ENCODE results near the gene LYRM1.
"Not testable (repeated sequence)": the region's sequence is repeated elsewhere in the genome, so short reads cannot be mapped to it uniquely, and the experiment has no call there.

The LYRM1 gene

DNA sequence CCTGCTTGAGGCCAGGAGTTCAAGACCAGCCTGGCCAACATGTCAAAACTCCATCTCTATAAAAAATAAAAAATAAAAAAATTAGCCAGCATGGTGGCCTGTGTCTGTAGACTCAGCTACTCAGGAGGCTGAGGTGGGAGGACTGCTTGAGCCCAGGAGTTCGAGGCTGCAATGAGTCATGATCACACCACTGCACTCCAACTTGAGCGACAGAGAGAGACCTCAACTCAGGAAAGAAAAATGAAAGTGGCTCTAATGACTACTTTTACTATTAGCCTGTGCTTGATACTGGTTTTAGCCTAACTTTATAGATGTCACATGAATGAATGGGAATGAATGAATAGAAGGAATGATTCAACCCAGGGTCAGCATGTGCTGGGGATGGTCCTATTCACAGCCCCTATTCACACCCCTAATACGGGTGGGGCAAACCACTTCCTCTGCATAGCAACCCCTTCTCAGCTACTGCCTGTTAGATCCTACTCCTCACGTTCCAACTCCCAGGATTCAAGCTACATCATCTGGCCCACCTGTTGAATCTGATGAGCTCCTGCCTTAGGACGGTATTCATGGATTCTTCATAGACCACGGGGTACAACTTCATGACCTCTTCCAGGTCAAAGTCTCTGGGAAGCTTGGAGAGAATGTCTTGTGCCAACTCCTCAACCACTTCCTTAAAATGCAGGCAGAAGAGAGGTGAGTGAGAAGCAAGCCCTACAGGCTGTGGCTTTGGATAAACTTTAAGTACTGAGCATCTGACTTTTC lies 40.5 kb downstream of the LYRM1 start:
- peak; percentile 55 for DNase-seq

DNA sequence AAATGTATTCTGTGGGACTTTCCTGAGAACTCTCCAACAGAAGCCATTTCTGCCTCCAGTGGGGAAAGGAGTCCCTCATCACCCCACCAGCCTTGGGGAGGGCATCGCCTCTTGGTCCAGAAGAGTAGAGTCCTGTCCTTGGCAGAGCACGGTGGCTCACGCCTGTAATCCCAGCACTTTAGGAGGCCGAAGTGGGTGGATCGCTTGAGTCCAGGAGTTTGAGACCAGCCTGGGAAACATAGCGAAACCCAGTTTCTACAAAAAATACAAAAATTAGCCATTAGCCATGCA lies 41.0 kb downstream of the LYRM1 start:
- no peak for DNase-seq

DNA sequence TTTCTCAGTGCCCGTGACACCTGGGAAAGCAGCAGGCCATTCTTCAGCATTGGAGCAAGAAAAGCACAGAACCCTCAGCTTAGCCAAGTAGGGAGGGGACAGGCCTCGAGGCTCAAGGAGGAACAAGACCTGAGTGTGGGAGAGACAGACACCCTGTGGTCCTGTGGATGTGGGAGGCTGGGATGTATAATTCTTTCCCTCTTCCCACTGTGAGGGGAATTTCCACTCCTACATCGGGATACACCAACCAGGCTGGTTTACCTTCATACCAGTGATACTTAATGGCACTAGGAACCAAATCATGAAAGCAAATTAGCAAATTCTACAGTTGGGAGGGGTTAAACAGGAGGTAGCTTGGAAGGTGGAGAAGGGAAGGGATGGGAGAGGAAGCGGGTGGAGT lies 41.7 kb downstream of the LYRM1 start:
- no peak for DNase-seq

DNA sequence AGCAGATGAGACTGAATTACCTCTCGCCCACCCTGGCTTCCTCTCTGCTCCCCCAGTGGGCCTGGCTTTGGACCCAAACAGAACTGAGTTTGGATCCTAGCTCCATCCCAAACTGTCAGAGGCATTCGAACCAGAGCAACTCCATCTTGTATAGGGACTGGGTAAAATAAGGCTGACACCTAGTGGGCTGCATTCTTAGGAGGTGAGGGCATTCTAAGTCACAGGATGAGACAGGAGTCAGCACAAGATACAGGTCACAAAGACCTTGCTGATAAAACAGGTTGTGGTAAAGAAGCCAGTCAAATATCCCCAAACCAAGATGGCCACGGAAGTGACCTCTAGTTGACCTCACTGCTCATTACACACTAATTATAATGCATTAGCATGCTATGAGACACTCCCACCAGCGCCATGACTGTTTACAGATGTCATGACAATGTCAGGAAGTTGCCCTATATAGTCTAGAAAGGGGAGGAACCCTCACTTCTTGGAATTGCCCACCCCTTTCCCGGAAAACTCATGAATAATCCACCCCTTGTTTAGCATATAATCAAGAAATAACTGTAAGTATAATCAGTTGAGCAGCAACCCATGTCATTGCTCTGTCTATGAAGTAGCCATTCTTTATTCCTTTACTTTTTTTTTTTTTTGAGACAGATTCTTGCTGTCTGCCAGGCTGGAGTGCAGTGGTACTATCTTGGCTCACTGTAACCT lies 44.4 kb downstream of the LYRM1 start:
- peak; percentile 58 for DNase-seq

DNA sequence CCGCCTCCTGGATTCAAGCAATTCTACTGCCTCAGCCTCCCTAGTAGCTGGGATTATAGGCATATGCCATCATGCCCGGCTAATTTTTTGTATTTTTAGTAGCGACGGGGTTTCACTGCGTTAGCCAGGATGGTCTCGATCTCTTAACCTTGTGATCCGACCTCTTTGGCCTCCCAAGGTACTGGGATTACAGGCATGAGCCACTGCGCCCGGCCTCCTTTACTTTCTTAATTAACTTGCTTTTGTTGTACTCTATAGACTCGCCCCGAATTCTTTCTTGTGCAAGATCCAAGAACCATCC lies 45.0 kb downstream of the LYRM1 start:
- DNase-seq = not testable (repeated sequence)

DNA sequence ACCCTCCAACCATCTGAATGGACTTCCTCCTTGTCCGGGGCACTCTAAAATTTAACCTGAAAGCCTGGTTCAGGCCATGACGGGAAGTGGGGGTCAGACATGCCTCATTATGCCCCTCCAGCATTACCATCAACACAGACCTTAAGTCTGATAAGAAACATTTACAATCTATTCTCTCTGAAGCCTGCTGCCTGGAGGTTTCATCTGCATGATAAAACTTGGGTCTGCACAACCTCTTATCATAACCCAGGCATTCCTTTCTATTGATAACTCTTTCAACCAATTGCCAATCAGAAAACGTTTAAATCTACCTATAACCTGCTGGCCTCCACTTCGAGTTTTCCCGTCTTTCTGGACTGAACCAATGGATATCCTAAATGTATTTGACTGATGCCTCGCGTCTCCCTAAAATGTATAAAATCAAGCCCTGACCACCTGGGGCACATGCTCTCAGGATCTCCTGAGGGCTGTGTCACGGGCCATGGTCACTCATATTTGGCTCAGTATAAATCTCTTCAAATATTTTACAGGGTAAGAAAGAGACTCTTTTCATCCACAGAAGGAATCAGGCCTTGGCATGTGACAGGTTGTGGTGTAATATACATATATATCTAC lies 45.6 kb downstream of the LYRM1 start:
- DNase-seq = no peak

DNA sequence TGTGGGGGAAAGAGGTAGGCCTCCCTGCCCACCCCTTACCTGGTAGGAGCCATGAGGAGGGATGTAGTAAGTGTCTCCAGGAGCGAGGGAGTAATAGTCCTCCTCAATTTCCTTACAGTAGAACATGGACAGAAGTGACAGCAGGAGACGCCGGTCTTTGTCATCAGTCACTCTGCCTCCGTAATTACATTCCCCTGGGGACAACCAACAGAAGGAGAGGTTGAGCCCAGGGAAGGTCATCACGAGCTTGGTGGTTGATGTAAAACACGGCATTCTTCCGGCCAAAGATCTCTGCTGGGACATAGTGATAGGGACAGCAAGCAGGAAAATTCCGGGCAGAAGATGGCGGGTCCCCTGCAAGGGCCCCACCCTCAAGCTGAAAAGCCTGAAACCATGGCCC lies 47.9 kb downstream of the LYRM1 start:
- DNase-seq = no peak

DNA sequence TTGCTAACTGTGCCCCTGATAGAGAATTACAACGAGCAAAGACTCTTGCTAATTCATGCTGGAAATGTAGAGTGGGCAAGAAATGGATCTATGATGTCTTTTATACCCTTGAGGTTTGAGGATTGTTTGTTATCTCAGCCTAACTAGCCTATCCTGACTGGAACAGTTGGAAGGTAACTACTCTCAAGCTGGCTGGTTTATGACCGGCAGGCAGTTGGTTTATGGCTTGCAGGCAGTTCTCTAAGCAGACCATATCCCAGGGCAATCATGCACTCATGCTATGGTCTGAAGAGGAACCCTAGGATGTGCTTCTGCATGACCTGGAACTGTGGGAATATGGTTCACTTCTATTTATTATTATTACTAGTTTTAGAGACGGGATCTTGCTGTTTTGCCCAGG lies 49.1 kb downstream of the LYRM1 start:
- no peak for DNase-seq

DNA sequence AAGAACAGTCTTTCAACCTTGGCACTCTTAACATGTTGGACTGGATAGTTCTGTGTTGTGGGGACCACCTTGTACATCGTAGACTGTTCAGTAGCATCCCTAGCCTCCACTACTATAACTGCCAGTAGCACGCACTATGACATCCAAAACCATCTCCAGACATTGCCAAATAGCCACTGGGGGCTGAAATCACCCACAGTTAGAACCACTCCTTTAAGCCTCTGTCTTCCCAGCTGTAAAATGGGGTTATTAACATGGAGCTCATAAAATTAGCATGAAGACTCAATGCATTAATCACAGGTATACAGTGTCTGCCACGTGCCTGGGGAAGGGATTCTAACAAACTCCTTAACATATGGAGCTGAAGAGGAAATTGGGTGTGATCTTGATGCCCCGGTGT lies 49.7 kb downstream of the LYRM1 start:
- no peak for DNase-seq

DNA sequence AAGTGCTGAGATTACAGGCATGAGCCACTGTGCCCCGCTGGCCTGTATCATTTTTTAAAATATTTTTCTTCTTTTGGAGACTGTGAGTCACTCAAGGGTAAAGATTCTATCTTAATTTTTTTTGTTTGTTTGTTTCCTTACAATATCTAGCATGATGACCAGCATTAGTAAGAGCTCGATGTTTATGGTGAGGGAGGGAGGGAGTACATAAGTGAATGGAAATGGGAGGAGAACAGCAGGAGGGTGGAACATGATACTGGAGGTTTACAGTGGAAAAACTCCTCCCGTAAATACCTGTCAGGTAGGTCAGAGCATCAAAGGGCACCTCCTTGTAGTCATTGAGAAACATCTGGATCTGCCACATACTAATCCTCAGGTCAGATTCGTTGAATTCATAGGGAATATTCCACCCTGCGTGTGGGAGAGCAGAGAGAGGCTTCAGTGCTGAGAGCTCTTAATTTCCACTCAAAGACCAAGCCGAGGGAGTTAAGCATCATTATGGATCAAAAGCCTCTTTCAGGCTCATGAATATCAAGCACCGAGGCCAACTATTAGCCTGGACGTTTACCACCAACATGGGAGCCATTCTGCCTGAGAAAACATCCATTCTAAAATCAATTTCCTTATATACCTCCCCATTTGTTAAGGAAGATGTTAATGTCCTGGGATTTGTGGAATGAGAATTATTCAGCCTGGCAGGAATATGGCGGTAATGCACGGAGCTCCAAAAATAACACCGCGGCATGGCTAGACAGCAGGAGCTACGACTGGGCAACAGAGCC lies 51.8 kb downstream of the LYRM1 start:
- no peak for DNase-seq

DNA sequence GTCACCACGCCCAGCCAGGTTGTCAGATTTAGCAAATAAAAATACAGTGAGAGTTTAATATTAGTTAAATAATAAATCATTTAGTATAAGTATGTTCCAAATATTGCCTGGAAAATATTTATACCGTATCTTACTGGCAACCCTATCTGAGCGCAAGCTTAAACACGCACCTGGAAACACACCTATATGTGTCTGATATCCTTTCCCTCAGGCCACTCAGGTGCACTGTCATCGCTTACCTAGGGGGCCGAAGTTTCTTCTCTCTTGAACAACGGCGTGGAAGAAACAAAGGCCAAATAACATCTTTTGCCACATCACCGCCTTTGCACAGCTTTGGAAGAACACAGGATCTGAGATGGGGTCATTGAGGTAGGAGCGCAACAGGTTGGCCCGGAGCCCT lies 54.0 kb downstream of the LYRM1 start:
- no peak for DNase-seq

DNA sequence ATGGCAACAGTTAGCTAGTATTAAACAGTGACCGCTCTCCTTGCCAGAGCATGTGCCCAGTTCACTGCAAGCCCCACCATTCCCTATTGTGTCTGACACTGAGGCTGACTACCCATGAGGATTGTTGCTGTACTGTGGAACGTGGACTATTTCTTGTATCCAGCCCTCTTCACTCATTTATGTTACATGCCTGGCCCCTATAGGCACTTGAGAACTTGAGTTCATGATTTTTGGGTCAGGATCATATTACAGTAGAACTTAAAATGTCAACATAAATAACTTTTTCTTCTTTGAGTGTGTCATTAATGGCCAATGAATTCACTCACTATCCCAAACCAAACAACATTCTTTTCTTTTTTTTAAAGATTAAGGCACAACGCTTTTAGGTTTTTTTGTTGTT lies 55.7 kb downstream of the LYRM1 start:
- DNase-seq = no peak

DNA sequence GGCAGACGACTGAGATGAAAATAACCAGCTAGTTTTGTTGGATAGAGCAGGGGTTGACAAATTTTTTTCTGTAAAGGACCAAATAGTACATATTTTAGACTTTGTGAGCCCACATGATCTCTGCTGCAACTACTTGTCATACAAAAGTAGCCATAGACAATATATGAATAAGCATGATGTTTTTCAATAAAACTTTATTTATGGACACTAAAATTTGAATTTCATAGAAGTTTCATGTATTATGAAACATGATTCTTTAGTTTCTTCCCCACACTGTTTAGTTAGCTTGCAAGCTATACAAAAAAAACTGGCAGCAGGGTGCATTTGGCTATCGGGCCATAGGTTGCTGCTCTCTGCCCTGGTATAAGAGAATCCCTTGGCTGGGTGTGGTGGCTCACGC lies 56.6 kb downstream of the LYRM1 start:
- no peak for DNase-seq

DNA sequence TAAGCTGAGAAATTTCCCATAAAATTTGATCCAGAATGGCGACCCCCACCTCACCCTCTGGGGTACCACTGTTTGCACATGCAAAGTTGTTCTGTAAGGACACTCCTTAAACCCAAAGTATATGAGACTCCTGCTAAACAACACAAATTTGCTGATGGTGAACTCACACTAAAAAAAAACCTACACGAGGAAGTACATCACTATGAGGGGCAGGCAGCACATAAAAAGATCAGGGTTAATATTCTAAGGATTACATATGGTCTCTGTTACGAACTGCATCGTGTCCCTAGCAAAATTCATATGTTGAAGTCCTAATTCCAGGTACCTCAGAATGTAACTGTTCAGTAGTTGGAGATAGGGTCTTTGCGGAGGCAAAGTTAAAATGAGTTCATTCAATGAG lies 60.3 kb downstream of the LYRM1 start:
- DNase-seq = no peak

DNA sequence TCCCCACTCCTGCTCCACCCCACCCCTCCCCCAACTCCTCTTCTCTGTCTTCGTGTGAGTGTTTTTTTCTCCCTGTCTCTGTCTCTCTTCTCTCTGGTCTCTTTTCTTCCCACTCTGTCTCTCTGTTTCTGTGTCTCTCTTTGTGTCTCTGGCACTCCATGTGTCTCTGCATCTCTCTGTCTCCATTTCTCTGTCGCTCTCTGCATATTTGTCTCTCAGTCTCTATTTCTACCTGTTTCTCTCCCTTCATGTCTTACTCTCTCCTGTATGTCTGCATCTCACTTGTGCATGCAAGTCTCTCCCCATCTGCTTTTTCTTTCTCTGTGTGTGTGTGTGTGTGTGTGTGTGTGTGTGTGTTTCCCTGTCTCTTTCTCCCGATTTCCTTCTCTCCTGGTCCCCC lies 68.2 kb downstream of the LYRM1 start:
- no peak for DNase-seq

DNA sequence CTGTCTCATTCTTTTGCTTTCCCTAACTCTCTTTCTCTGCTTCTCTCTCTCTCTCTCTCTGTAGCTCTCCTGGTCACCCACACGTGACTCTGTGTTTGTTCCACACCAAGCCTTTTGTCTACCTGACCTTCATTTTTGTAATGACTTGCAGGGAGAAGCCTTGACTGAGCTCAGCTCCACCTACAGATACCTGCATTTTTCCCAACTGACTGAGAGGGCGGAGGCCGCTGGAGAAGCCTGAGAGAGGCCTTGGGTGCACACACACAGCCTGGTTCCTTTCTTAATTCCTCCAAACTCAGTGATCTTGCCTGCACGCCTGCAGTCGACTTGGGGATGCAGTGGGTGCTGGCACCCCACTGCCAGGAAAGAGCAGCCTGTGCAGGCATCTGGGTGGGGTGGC lies 68.8 kb downstream of the LYRM1 start:
- no peak for DNase-seq

DNA sequence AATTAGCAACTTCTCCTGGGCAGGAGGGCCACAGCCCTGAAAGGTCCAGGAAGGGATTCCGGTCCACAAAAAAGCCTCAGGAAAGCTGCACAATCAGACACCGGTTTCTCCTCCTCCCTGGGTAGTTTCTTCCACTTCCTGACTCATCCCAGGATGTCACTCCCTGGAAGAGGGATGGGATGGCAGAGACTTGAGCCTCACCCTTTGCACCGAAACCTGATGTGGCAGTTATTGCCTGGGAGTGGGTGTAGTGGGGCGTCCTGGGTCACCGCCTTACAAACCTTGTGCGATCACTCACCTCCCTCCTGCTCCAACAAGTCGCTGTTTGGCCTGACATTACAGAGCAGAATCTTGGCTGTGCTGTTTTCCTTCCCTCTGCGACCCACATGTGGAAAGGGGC lies 70.8 kb downstream of the LYRM1 start:
- DNase-seq = no peak

DNA sequence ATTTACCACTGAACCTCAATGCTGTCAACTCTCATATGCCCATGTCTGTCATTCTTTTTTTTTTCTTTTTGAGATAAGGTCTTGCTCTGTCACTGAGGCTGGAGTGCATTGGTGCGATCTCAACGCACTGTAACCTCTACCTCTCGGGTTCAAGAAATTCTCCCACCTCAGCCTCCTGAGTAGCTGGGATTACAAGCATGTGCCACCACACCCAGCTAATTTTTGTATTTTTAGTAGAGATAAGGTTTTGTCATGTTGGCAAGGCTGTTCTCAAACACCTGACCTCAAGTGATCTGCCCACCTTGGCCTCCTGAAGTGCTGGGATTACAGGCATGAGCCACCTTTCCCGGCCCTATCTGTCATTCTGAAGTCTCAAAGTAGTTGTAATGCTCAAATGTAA lies 72.6 kb downstream of the LYRM1 start:
- DNase-seq = not testable (repeated sequence)

All from activated CD4-positive, alpha-beta T cell treated with anti-CD3 and anti-CD28 coated beads, Interleukin-2, amount 50 U/mL, for 16 hours (primary cell).